IPS DF 4.7 (cell line): Measurements from ENCODE around the gene NSMCE1.

ENCODE experiments used
- DNase-seq: peaks from one replicate; pipeline ENCODE4 v3.0.0-alpha.2; 2013; ENCODE audit warnings: low spot score; ENCODE audit errors: extremely low read depth

The NSMCE1 gene

GRCh38 chr16:27244363-27244755, 24.2 kb downstream of the NSMCE1 start:
- no peak for DNase-seq

GRCh38 chr16:27243725-27244362, 24.7 kb downstream of the NSMCE1 start:
- no peak for DNase-seq

- DNase-seq: no peak
Measured at GRCh38 chr16:27242868-27243590, 25.5 kb downstream of the NSMCE1 start.

GRCh38 chr16:27242398-27242797, 26.2 kb downstream of the NSMCE1 start:
- DNase-seq: no peak

- DNase-seq: no peak
Measured at GRCh38 chr16:27241658-27242057, 26.9 kb downstream of the NSMCE1 start.

- DNase-seq: no peak
Measured at GRCh38 chr16:27240948-27241531, 27.5 kb downstream of the NSMCE1 start.

GRCh38 chr16:27239906-27240655, 28.5 kb downstream of the NSMCE1 start:
- no peak for DNase-seq

- no peak for DNase-seq
Measured at GRCh38 chr16:27239026-27239425, 29.5 kb downstream of the NSMCE1 start.

GRCh38 chr16:27238591-27238990, 30.0 kb downstream of the NSMCE1 start:
- no peak for DNase-seq

- DNase-seq: no peak
Measured at GRCh38 chr16:27238016-27238587, 30.5 kb downstream of the NSMCE1 start.

GRCh38 chr16:27237219-27238015, 31.2 kb downstream of the NSMCE1 start:
- DNase-seq: no peak

- no peak for DNase-seq
Measured at GRCh38 chr16:27236635-27237218, 31.8 kb downstream of the NSMCE1 start.

GRCh38 chr16:27235938-27236245, 32.7 kb downstream of the NSMCE1 start:
- DNase-seq: no peak

GRCh38 chr16:27235055-27235937, 33.3 kb downstream of the NSMCE1 start:
- no peak for DNase-seq

- no peak for DNase-seq
Measured at GRCh38 chr16:27234603-27235002, 34.0 kb downstream of the NSMCE1 start.

- DNase-seq: no peak
Measured at GRCh38 chr16:27234171-27234570, 34.4 kb downstream of the NSMCE1 start.

- DNase-seq: no peak
Measured at GRCh38 chr16:27233731-27234130, 34.8 kb downstream of the NSMCE1 start.

- DNase-seq: no peak
Measured at GRCh38 chr16:27232901-27233625, 35.5 kb downstream of the NSMCE1 start.
